GM19023 (cell line): Measurements from ENCODE around the gene CCDC7.
"Not testable (repeated sequence)": the region's sequence is repeated elsewhere in the genome, so short reads cannot be mapped to it uniquely, and the experiment has no call there.

Experiments
- ATAC-seq: cut with Tn5 transposase; IDR thresholded peaks from one replicate; pipeline ENCODE4 v1.9.1; 2021; ENCODE audit warnings: mild to moderate bottlenecking, moderate library complexity; ENCODE audit not compliant: unreplicated experiment

The CCDC7 gene

DNA sequence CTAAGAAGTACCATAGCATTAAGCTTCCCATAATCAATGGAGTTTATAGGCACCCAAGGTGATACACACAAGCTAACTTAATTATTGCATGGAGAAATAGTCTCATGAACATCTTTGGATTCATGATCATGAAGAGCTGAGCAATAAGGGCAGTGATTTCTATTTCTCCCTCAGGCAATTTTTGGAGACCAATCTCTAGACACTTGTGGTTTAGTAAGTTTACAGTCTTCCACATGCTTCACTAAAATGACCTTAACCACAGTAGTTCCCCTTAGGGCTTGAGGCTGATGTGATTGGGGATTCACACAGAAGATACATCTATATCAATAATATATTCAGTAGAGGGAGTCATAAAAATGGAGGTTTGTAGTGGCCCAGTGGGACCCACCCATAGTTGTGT, 241.2 kb downstream of the CCDC7 start:
- no peak for ATAC-seq

DNA sequence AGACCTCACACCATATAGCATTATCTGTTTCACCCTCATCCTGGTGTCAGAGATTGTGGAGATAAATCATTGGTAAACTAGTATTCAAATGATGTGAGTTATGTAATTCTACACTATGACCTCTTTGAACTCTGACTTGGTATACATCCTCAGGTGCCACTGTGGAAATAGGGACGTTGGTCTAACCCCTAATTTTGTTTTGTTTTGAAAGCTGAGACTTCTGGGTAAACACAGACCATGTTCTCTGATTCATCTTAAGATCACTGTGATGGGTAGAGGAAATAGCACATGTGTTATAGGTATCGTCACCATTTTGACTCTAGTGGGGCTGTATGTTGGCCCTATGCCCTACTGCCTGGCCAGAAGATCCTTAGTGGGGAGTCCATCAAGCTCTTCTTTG, 241.6 kb downstream of the CCDC7 start:
- ATAC-seq: no peak

DNA sequence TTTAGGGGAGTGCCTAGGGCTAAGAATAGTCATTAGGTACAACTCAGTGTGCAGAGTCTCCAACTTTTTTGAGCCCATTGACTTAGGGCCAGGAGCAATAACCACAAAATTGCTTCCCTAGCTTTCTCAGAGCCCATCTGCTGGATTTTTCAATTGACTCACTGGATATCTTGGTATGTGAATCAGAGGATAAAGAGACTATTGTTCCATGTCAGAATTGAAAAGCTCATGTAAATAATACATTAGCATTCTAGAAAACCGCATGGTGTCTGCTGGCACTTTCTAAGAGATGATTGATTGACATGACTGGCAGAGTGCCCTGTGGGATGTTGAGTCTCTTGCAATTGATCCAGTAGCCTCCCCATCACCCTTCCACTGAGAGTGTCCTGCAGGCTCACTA, 246.2 kb downstream of the CCDC7 start:
- ATAC-seq: no peak

DNA sequence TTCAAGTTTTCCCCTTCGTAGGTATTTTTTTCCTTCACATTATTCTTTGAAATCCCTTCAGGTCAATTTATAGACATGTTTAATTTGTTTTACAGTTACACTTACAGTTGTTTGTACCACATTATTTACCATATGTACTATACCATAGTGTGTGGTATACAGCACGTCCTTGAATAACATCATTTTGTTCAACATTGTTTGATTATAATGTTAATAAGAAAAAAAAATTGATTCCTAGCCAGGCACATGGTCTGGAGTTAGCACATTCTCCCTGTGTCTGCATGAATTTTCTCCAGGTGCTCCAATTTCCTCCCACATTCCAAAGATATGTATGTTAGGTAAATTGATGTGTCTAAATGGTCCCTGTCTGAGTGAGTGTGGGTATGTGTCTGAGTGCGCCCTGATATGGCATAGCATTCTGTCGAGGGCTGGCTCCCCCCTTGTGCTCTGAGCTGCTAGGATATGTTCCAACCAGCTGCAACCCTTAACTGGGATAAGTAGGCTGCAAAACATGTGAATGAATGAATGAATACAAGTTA, 247.6 kb downstream of the CCDC7 start:
- ATAC-seq: no peak

DNA sequence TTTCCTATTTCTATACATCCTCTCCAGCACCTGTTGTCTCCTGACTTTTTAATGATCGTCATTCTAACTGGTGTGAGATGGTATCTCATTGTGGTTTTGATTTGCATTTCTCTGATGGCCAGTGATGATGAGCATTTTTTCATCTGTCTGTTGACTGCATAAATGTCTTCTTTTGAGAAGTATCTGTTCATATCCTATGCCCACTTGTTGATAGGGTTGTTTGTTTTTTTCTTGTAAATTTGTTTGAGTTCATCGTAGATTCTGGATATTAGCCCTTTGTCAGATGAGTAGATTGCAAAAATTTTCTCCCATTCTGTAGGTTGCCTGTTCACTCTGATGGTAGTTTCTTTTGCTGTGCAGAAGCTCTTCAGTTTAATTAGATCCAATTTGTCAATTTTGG, 253.7 kb downstream of the CCDC7 start:
- ATAC-seq: not testable (repeated sequence)

DNA sequence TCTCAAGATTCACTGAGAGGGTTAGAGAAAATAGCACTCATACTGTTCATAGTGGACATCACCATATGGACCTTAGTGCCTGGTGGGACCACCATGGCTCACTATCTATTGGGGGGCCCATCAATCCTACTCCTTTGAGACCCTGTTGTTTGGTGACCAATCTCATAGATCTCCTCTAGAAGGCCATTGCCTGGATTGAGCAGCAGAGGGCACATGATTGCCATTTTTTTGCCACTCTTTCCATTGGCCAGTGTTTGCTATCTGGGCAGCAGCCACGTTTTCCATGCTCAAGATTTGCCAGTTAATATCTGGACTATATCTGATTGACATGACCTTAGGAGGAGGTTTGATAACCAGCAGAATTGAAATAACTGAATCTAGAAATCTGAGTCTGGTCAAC, 267.6 kb downstream of the CCDC7 start:
- ATAC-seq: no peak

DNA sequence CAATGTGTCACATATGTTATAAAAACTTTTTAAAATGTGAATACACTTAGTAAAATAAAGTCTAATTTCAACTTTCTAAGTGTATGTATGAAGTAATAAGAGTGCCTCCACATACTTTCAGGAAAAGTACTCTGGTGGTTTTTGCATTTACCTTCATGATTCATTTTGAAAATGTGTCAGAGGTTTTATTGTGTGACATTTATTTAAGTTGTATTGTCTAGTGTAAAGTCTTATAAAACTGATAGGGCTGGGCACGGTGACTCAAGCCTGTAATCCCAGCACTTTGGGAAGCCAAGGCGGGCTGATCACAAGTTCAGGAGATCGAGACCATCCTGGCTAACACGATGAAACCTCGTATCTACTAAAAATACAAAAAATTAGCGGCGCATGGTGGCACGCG, 285.6 kb downstream of the CCDC7 start:
- ATAC-seq: no peak

DNA sequence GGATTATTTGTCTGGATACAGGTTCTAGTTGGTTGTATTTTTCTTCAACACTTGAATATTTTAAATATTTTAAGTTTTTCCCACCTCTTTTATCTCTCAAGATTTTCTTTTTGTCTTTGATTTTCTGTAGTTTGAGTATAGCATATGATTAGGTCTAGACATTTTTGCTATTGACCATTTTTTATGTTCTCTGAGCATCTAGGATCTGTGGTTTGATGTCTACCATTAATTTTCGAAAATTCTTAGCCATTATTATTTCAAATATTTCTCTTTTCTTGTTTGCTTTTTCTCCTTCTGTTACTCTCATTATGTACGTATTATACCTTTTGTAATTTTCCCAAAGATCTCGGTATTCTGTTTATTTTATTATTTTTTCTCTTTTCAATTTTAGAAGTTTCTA, 293.0 kb downstream of the CCDC7 start:
- no peak for ATAC-seq

DNA sequence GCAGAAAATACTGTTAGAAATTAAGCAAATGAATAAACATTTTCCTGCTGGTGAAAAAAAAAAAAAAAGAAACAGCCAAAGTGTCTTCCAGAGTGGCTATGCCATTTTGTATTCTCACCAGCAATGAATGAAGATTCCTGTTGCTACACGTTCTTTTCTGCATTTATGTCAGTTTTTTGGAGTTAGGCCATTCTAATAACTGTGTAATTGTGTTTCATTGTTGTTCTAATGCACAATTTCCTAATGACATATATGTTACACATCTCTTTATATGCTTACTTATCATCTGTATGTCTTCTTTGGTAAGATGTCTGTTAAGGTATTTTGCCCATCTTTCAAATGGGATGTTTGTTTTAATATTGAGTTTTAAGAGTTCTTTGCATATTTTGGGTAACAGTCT, 298.4 kb downstream of the CCDC7 start:
- ATAC-seq: no peak

DNA sequence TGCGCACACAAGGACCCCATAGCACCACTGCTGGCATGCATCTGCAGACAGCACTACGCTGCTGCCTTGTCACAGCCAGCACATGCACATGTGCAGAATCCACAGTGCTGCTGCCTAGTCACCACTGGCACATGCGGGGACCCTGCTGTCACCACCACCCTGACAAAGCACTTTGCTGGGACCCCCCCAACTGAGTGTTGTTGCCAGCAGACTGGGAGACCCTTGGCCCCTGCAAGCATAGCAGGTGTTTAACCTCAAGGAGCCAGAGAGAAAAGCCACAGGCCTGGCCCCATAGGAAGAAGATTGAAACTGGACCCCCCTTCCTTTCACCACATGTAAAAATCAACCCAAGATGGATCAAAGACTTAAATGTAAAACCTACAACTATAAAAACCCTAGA, 300.9 kb downstream of the CCDC7 start:
- ATAC-seq: no peak

DNA sequence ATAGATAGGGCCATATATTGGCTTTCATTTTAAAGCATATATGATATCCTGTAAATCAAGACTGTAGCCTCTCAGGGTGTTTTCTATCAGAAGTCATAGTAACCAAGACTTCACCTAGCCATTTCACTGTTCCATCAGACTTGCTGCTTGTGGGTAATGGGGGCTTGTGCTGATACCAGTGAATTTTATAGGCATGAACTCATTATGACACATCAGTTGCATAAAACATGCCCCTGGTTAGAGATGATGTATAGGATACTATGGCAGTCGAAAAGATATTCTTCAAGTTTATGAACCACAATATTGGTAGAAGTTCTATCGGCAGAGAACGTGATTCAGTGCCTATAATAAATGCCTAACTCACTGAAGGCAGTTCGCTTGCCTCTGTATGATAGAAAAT, 305.6 kb downstream of the CCDC7 start:
- ATAC-seq: no peak

DNA sequence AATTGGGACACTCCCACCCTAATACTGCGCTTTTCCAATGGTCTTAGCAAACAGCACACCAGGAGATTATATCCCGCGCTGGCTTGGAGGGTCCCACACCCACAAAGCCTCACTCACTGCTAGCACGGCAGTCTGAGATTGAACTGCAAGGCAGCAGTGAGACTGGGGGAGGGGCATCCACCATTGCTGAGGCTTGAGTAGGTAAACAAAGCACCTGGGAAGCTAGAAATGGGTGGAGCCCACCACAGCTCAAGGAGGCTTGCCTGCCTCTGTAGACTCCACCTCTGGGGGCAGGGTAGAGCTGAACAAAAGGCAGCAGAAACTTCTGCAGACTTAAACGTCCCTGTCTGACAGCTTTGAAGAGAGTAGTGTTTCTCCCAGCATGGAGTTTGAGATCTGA, 309.0 kb downstream of the CCDC7 start:
- ATAC-seq: not testable (repeated sequence)

DNA sequence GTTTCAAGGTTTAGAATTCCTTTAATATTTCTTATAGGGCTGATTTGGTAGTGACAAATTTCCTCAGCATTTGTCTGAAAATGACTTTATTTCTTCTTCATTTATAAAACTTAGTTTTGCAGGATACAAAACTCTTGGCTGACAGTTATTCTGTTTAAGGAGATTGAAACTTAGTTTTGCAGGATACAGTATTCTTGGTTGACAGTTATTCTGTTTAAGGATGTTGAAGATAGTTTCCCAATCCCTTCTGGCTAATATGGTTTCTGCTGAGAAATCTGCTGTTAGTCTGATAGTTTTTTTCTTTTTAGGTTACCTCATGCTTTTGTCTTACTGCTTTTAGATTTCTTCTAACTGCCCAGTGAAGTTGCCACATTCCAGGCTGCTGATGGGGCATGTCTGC, 325.3 kb downstream of the CCDC7 start:
- no peak for ATAC-seq

DNA sequence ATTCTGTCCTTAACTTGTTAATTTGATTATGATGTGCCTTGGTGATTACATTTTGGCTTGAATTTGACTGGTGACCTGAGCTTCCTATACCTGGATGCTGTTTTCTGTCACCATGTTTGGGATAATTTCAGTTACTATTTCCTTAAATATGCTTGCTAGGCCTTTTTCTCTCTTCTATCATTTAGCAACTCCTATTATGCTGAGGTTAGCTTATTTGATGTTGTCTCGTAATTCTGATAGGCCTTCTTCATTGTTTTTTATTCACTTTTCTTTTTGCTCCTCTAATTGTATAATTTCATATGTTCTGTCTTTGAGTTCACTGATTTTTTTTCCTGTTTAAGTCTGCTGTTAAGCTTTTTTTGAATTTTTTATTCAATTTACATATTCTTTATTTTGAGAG, 327.2 kb downstream of the CCDC7 start:
- no peak for ATAC-seq

DNA sequence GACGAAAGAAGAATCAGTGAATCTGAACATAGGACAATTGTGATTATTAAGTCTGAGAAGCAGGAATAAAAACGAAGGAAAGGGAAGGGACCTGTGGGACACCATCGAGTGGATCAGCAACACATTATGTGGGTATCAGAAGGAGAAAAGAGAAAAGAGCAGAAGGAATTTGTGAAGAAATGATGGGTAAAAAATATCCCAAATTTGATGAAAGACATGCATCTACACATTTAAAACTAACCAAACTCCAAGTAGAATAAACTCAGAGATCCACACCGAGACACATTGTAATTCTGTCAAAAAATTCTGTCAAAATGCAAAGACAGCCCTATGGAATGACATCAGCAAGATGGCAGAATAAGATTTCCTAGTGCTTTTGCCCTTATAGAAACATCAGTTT, 341.0 kb downstream of the CCDC7 start:
- ATAC-seq: no peak

DNA sequence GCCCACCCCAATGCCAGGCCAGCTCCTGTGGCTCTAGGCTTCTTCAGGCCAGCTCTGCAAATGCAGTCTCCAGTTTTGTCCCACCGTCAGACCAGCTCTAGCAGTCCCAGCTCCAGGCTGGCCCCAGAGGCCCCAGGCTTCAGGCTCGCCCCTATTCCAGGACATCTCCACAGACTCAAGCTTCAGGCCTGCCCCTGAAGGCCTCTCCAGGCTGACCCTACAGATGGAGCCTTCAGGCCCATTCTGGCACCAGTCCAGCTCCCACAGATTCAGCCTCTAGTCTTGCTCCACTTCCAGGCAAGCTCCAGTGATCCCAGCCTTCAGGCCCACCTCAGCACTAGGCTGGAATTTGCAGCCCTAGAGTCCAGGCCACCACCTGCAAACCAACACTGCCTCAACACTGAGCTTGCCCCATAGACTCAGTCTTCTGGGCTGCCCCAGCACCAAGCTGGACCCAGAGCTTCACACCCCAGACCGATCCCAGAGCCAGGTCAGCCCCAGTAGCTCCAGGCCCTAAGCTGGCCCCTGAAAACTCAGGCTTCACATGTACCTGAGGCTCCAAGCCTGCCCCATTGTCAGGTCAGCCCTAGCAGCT, 341.8 kb downstream of the CCDC7 start:
- no peak for ATAC-seq

DNA sequence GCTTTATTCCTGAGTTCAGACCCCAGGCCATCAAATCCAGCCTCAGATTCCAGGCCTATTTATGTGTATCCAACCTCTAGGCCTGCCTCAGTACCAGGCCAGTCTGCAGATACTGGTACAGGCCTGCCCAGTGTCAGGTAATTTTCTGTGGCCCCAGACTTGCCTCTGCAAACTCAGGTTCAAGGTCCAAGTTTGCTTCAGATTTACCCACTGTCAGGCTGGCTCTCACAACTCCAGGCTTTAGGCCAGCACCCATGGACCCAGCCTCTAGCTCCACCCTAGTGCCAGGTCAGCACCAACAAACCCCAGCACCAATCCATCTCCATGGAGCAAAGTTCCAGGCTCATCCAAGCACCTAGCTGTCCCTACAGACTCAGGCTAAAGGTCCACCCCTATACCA, 342.4 kb downstream of the CCDC7 start:
- ATAC-seq: no peak

DNA sequence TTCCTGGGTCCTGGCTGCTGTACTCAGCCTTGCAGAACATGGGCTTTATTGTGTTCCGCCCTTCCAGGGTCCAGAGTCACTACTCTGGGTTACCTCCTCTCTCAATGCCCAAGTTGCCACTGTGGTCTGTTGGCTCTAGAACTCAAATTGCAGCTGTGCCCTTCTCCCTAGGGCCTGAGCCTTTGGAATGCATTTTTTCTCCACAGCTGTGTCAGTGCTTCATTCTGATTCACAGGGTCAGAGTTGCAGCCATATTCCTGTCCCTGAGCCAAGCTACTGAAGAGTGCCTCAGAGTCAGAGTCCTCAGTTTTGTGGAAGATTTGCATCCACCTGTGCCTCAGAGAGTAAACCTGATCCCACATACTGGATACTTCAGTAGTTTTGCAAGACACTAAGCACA, 344.5 kb downstream of the CCDC7 start:
- no peak for ATAC-seq

DNA sequence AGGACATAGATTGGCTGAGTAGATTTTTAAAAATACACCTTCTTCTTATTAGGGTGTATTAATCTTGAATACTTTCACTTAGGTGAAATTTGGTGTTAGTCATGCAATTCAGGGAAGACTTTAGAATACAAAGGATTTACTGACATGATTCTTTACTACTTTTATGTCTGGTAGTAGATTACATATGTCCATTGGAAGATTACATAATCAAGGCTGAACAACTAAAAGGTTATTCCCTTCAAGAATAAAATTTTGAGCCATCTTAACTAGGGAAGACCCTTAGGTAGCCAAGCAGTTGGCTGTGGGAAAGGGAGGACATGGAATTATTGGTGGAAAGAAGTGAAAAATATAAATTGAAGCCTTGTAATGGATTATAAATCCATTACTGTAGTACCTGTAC, 347.1 kb downstream of the CCDC7 start:
- ATAC-seq: no peak

DNA sequence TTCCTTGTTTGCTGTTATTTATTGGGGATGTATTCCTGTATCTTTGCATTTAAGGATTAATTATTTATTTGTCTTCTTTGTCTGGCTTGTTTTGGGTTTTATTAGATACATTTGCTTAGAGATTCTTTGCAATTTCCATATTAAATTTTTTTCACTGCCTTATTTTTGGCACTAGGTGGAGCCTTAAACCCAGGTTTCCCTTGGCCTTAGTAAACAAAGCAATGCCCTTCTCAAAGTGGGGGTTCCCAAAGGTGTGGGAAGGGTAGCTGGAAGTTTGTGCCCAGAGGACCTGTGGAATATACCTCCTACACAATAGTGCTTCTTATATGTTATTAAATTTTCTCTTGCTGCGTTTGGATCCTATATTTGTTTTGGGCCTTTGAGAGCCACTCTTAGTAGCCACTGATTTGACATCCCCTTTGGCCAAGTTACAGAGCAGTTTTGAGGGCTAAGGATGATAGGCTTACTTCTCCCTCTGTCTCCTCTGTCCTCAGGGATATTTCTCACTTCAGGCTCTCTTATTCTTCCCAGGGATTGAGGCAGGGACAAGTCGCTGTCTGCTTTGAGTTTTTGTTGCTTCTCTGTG, 349.8 kb downstream of the CCDC7 start:
- ATAC-seq: no peak

DNA sequence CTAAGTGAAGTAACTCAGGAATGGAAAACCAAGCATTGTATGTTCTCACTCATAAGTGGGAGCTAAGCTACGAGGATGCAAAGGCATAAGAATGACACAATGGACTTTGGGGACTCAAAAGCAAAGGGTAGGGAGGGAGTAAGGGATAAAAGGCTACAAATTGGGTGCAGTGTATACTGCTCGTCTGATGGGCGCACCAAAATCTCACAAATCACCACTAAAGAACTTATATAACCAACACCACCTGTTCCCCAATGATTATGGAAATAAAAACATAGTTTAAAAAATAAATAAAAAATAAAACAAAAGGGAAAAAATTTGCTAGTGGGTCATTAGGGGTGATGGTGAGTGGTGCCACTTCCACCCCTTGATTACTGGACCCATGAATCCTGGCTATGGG, 351.5 kb downstream of the CCDC7 start:
- ATAC-seq: not testable (repeated sequence)

DNA sequence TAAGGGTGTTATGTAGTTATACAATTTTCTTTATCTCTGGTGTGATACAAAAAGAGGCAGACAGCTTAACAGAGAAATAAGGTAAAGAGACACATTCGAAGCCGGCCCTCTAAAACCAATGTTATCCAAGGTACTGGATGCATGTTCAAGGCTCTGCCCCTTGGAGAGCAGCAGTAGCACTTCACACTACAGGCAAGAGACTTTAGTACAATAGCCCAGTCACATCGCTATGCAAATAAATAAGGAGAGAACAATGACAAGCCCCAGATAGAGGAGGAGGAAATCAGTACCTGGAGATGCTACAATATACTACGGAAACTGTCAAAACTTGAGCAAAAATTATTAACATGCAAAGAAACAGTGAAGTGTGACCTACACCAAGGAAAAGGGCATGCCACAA, 401.0 kb downstream of the CCDC7 start:
- ATAC-seq: no peak

DNA sequence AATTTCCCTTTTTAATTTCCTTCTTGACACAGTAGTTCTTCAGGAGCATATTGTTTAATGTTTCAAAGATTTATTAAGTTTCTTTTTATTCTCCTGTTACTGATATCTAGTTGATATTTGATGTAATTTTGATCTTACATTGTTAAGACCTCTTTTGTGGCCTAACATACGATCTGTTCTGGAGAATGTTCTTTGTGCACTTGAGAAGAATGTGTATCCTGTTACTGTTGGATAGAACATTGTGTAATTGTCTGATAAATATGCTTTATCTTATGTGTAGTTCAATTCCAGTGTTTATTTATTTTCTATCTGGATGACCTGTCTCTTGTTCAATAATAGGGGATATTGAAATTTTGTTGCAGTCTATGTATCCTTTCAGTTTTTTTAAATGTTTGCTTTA, 405.4 kb downstream of the CCDC7 start:
- ATAC-seq: no peak
